DMS153 (cell line): ENCODE measurements around the gene NMT1.
"Not testable (repeated sequence)": the region's sequence is repeated elsewhere in the genome, so short reads cannot be mapped to it uniquely, and the experiment has no call there.

Source experiments
- DNase-seq: peaks from one replicate; lab custom pipeline; 2025; lab: John Stamatoyannopoulos, UW

Gene NMT1

DNA sequence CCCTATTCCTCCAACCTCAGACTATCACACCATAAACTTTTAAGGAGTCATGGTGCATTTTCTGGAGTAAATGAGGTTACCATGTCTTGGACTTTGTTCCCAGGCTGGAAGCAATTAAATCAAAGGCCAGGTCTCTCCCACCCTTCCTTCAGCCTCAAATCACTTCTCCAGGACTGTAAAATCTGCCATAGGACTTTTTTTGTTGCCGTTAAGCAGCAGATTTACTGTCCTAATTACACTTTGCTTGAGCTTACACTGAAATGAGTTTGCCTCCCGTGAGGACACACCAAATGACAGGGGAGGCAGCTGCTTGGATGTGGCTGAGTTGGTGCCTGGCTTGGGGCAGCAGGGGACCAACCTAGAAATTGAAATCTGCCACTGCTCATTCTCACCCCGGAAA, 24.4 kb upstream of the NMT1 start:
- DNase-seq, result no peak

DNA sequence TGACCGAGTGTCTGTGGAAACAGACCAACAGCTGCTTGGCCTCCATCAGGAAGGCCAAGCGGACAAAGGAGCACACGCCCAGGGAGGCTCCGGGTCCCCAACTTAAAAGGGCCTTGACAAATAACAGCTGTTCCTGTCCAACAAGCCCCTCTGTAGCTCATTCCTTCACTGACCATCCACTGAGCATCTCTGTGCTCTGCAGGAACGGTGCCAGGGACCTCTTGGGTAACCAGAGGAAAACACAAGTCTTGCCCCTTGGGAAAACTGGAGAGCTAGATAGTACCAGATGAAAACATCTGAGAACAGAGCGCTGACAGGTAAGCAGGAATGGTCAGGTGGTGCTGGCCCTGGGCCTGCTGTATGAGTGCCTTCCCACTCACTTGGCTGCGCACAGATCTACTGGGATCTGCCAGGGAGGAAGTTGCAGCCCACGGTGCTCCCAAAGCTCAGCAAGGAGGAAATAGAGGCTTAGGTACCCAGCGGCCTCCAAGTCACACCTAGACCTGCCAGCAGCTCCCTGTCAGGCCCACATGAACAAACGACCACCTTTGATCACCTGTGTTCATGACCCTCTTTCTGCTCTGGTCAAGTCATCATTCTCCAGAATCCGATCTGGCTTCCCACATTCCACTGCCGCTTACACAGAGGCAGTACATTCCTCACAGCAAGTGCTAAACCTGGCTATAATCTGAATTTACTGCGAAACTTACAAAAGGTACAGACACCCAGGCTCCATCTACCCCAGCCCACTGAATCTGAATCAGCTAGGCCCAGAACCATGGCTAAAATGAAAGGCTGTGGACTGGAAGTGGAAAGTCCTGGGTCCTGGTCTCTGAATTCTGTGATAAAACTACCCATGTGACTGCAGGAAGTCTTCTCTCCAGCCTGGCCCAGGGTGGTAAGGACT, 22.1 kb upstream of the NMT1 start:
- DNase-seq, result no peak

DNA sequence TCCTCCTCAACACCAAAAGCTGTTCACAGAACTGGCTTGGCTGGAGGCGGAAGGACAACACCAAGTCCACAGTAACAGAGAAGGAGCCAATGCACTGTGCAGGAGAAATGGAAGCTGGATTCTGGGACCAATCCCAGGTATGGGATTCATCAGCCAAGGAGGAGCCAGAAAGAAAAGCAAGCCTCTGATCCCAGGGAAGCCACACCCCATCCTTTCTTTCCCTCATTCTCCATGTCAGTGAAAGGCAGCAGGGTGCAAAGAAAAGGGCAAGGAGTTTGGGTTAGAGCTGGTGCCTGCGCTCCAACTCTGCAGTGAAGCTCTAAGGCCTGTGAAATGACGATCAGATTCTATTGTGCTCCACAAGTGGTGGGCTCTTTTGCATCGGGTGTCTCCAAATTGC, 20.7 kb upstream of the NMT1 start:
- DNase-seq, result no peak

DNA sequence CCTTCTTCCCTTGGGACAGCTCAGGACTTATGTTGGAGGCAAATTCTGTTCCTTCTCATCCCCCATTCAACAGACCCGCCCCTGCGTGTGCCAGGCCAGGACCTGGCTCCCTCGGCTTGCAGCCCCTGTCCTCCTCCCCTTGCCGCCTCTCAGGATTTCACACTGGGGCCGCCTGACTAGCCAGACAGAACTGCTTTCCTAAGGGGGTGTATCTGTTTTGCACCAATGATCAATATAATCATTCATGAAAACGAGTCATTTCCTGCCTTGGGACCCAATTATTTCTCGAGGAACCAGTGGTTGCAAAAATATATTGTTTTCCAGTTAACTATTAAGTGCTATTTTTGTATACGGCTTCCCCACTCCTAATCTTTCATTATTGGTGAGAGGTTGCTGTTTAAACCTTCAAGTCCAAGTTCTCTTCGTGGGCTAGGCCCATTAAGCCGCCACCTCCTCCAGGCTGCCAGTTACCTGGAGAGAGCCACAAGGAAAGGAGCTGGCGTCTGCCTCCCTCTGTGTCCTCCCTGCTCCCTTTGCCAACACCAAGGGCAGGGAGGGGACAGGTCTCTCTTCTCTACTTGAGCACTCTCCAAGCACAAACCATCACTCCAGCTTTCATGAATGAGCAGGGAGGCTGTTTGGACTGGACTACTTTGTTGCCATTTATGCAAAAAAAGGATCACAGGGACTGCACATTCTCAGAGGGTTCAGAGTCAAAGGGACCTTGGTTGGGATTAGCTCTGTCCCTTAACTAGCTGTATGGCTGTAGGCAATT, 18.6 kb upstream of the NMT1 start:
- DNase-seq, result no peak

DNA sequence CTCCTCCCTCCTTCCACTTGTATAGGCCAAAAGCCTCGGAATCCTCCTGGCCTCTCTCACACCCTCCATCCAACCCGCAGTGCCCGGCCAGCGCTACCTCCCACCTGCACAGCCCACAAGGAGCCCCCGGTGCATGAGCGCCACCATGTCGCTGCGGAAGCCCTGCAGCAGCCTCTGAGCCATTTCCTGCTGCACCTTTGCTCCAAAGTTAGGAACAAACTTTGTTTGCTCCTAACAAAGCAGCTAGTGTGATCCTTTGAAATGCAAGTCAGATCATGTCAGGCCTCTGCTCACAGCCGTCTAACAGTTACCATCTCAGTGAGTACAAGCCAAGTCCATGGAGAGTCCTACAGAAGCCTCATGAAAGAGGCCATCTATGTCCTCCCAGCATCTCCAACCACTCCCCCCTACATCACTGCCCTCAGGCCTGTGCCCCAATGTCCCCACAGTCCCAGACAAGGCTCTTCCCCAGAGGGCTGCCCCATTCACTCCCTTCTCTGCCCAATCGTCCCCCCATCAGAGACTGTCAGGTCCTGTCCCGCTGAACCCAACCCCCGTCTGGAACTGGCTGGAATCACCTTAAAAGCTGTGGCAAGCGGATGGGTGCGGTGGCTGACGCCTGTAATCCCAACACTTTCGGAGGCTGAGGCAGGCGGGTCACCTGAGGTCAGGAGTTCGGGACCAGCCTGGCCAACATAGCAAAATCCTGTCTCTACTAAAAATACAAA, 17.1 kb upstream of the NMT1 start:
- DNase-seq, result no peak

DNA sequence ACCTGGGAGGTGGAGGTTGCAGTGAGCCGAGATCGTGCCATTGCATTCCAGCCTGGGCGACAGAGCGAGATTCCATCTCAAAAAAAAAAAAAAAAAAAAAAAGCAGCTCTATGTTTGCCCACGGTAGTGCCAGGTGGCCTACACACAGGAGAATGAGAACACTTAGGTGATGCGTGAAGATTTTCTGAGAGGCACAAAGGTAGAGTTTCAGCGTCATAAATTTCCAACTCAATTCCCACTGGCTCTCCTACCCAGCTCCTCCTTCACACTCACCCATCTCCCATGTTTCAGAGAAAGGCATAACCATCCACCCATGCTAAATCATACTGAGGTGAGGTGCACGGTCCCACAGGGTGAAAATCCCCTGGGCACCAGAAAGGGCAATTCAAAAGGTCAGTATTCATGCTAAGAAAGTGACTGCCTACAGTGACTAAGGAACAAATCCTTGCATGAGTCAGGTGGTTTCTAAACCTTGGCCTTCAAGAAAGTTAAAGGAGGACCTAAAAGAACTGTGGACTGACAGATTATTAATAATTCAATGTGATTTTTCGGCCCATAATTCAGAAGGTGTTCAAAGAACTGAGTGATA, 14.5 kb upstream of the NMT1 start:
- DNase-seq, result no peak

DNA sequence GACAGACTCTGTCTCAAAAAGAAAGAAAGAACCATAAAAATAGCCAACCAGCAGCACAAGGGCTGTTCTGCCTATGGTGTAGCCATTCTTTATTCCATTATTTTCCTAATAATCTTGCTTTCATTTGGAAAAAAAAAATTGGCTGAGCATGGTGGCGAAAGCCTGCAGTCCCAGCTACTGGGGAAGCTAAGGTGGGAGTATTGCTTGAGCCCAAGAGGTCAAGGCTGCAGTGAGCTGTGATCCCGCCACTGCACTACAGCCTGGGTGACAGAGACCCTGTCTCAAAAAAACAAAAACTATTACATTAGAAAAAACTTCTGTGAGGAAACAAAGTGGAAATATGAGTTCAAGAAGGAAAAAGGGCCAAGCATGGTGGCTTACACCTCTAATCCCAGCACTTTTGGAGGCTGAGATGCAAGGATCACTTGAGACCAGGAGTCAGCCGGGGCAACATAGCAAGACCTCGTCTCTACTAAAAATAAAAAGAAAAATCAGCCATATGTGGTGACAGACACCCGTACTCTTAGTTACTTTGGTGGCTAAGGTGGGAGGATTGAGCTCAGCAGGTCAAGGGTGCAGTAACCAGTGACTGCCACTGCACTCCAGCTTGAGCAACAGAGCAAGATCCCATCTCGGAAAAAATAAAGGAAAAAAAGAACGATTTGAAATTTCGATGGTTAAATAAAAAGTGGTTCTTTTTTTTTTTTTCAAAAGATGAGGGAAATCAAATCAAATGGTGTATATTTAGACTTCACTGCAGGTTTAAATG, 12.1 kb upstream of the NMT1 start:
- no peak for DNase-seq

DNA sequence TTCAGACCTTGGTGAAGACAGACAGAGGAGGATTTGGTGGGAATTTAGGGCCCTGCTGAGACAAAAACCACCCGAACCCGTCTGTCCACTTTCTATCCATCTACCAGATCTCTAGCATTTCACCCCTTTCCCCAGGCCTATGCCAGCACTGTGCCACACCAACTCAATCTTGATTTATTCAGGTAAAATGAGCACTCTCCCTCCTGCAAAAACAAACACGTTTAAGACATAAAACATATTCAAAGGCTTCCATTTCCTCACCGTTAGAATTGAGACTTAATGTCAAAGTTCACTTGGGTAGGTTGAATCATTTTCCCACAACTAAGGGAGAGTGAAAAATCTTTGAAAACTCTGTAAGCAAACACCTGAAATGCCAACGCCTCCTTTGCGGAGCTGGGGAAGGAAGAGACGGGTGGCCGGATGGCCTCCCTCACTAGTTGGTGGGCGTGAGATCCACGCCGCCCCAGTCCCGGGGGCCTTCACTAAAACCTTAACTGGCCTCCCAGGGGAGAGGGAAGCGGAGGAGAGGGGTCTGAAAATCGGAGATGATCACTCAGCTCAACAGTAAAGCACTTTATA, 10.5 kb upstream of the NMT1 start:
- DNase-seq, result no peak

DNA sequence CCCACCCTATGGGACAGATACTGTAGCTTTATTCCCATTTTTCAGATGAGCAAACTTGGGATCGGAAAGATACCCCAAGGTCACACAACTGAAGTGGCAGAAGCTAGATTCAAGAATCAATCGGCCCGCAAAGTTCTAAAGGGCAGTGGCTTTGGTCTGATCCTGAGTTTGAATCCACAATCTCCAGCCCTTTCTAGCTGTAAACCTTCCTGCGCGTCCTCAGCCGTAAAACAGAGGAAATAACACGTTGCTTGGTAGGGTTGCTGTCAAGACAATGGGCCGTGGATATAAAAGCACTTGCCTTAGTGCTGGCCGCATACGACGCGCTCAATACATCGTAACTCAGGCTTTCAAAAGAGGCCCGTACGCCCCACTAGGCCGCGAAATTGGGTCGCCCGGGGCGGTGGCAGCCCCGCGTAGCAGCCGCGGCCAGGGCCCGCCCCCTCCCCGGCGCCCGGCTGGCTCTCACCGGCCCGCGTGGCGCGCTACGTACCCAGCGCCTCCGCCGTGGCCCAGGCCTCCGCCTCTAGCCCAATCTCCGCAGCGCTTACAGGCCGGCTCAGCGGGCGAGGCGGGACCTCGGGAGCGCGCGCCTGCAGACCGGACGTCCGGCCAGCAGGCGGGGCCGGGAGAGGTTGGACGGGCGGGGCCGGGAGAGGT, 9.9 kb upstream of the NMT1 start, which contains the start of gene DCAKD:
Gene DCAKD, minus strand, starts transcription at position 573 of the 660 bp plus-strand sequence. CDS start 16,747 bp downstream, outside the sequence.
- peak; percentile 94 for DNase-seq

DNA sequence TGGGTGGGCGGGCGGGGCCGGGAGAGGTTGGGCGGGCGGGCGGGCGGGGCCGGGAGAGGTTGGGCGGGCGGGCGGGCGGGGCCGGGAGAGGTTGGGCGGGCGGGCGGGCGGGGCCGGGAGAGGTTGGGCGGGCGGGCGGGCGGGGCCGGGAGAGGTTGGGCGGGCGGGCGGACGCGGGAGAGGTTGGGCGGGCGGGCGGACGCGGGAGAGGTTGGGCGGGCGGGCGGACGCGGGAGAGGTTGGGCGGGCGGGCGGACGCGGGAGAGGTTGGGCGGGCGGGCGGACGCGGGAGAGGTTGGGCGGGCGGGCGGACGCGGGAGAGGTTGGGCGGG, 9.4 kb upstream of the NMT1 start:
- not testable (repeated sequence) for DNase-seq

DNA sequence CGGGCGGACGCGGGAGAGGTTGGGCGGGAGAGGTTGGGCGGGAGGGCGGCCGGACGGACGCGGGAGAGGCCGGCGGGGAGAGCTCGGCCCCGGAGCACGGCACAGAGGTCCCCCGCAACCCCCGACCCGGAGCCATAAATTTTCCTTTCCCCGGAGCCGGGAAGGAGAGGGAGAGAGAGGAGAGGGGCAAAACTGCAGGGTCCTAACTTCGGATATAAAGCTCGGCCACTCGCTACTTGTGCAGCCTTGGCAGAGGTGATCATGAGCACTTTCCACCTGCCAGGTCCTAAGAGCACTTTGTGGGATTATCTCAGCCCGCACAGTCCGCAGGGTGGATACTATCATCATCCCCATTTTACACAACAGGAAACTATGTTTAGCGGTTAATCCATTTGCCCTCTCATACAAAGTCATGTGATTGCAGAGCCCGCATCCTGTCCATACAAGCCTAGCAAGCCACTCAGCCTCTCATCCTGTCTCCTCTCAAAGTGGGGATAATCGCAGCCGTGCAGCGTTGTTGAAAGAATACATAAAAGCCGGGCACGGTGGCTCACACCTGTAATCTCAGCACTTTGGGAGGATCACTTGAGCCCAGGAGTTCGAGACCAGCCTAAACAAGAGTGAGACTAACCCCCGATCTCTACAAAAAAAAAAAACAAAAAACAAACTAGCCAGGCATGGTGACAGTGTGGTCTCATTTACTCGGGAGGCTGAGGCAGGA, 8.9 kb upstream of the NMT1 start:
- DNase-seq, result peak; percentile 62

DNA sequence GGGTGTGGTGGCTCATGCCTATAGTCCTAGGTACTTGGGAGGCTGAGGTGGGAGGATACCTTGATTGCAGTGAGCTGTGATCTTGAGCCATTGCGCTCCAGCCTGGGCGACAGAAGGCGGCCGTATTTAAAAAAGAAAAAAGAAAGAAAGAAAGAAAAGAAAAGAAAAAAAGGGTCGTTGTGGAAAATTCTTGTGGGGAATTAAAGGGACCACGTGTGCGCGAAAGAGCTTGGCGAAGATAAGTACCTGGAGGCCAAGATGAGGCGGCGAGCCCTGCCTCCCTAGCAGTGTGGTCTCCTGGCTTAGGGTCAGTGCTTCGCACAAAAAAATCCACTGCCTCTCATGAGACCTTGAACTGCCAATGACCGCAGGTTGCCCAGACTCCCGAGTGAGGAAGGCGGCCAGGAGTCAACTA, 728 bp upstream of the NMT1 start:
- no peak for DNase-seq

DNA sequence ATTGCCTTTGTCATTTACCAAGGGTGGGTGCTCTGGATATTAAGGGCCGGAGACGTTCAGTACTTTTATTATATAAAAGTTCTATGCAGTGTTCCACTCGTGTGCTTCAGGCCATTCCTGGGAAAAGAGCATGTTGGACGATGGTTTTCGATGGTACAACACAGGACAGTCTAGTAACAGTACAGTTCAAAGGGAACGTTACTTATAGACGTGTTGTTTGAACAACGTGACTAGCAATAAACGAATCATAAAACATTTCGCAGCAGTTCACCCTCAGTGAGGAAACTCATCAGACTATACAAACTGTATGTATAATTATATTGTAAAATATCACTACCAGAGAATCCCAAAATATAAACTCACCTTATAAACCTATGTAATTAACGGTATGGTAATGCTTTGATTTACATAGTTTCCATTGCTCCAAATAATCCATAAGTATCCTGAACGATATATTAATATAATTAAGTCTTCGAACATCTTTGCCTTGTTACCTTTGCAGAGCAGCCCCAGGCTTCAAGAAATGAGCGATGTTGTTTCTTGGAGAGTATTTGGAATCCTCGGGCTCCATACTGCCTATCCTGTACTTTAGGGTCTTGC, 589 bp downstream of the NMT1 start:
- no peak for DNase-seq

DNA sequence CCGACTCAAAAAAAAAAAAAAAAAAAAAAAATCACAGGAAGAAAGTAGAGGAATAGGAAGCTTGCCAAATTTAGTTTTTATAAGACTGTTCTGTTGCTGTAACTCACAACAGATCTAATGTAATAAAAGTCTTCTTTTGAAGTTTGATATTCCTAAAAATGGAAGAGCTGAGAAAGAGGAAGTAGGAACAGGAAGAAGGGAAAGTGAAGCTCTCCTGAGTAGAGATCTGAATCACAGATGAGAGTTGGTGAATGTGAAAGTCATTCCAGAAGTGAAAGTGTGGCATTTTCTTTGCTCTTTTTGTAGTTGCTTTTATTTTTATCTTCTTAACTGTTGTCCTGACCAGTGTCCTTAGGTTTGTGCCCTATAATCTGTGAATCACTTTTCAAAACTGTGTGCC, 2.1 kb downstream of the NMT1 start:
- DNase-seq, result no peak

DNA sequence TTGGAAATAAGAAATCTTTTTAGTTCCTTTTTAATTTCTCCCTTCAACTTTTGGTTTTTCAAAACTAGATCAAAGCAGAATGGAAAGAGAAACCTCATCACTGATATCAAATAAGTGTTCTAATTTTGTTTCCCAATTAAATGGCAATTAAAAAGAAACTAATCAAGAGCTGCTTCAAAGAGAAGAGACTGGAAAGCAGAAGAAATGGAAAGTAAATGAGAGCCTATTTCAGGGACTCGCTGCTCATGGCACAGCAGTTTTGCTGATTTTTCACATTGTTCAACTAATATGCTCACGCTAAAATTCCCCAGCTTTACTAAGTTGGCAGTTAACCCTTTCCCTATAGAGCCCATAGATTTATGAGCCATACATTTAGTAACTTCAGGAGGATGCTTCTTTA, 6.5 kb downstream of the NMT1 start:
- DNase-seq, result no peak

DNA sequence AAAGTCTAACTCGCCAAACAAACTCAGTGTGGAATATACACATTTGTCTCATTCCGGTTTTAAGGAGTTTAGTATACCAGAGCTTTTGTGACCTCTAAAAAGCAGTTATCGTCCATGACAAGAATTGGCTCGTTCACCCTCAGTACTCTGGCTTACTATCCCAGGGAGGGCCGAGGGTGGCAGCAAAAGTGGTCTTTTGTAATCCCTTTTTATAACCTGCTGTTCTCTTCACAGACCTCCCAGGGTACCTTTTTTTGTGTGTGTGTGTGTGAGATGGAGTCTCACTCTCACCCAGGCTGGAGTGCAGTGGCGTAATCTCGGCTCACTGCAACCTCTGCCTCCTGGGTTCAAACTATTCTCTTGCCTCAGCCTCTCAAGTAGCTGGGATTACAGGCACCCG, 8.9 kb downstream of the NMT1 start:
- DNase-seq, result no peak

DNA sequence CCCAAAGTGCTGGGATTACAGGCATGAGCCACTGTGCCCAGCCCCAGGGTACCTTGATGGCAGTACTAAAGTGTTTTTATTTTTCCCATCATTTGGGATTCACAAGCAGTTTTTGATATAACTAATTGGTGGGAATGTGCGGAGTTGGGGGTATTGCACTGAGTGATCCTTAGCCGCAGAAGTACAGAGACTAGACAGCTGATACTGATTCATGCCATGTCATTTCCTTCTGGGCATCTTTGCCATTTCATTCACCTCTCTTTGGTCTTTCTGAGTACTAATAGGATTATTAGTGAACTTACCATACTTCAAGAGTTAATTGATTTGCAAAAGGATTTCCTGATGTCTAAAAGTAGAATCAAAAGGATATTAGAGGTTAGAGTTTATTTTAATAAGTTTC, 9.7 kb downstream of the NMT1 start:
- DNase-seq, result no peak

DNA sequence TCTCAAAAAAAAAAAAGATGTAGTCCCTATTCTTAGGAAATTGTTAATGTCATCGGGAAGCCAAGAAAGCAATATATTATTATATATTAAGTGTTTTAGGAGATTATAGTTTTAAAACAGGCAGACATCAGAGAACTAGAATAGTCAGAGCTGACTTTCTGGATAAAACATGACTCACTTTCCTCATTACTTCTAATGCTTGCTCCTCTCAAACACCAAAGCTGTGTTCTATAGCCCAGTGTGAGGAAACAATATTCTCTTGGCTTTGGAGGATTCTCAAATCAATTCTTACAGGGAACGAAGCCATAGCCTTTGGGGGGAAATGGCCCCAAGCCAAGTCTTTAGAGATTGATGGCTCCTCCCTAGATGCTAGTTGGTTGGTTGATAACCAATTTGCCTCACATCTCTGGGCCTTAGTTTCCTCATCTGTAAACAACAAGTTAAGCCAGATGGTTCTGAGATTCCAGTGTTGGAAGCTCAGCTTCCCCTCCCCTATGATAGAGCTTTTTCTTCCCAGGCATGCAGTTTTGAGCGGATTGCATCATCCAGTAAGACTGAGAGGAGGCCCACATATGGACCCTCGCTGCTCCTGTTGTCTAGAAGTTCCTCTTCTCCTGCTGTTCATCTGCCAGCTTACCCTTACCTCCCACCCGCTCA, 12.4 kb downstream of the NMT1 start:
- DNase-seq, result no peak

DNA sequence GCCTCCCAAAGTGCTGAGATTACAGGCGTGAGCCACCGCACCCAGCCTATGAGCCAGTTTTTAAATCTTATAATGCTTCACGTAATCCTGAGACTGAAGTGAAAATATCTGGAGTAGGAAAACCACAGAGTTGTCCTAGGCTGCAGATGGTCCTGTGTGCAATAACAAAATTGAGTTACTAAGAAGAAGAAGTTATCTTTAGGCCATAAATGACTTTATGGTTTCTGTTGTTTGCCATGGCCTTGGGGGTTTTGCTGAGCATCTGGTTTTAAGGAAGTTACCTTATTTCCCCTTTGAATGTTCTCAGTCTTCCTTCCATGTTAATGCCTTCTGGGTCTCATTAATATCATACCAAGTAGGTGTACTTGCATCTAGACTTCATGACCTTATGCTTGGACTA, 16.5 kb downstream of the NMT1 start:
- no peak for DNase-seq
